HG02943 (cell line): ENCODE measurements around the gene MTIF2.
"Not testable (repeated sequence)": the region's sequence is repeated elsewhere in the genome, so short reads cannot be mapped to it uniquely, and the experiment has no call there.

Experiments used
- ATAC-seq: cut with Tn5 transposase; IDR thresholded peaks from one replicate; pipeline ENCODE4 v1.9.1; 2021; ENCODE audit warnings: mild to moderate bottlenecking, low read depth, moderate library complexity; ENCODE audit not compliant: unreplicated experiment

The MTIF2 gene

DNA sequence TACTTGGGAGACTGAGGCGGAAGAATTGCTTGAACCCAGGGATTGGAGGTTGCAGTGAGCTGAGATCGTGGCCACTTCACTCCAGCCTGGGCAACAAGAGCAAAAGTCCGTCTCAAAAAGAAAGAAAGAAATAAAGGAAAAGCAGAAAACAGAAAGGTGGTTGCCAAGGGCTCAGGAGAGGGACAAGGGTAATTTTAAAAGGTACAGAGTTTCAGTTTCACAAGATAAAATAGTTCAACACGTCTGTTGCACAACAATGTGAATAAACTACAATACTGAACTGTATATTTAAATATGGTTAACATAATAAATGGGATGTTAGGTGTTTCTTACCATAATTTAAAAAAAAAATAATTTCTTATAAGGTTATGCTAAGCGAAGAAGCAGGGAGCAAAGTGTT lies 23.6 kb downstream of the MTIF2 start:
- no peak for ATAC-seq

DNA sequence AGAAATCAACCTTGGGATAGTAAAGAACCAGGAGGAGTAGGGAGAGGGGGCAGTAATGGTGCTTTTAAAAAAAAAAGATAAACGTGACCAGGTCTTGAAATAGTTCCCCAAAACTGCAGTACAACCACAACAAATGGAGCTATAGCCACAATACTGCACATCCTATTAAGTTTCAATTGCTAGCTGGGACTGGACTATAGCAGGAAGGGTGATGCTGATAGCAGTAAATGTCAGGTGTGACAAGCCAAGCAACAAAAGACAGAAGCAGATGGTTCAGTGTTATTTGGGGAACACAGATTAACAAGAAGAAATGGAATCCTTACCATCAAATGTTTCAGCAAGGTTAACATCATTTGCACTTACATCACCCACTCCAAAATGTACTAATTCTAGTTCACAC lies 26.4 kb downstream of the MTIF2 start:
- no peak for ATAC-seq

DNA sequence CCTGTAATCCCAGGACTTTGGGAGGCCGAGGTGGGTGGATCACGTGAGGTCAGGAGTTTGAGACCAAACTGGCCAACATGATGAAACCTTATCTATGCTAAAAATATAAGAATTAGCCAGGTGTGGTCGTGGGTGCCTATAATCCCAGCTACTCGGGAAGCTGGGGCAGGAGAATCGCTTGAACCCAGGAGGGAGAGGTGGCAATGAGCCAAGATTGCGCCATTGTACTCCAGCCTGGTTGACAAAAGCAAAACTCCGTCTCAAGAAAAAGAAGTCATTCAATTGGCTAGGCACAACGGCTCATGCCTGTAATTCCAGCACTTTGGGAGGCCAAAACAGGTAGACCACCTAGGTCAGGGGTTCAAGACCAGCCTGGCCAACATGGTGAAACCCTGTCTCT lies 27.4 kb downstream of the MTIF2 start:
- ATAC-seq = not testable (repeated sequence)

DNA sequence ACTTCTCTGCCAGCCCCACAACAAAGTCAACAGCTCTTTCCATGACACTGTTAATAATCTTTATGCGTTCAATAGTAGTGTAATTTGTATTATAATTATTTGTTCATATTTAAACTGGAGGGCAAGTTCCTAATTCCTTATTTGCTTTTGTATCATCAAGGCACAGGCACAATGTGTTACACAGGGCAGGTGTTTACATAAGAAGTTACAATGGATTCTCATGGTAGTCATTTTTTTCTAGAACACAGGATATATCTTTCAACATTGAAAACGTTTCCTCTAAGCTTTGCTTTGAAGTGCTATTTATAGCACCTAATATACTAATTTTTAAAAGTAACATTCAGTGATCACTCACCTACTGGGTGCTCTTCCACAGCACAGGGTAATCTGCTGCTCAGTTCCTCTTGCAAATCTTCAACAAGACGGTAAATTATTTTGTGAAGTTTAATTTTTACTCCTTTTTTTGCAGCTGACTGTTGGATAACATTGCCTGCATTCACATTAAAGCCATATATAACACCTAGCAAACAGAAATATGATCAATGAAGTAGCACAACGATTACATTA lies 29.3 kb downstream of the MTIF2 start:
- no peak for ATAC-seq

DNA sequence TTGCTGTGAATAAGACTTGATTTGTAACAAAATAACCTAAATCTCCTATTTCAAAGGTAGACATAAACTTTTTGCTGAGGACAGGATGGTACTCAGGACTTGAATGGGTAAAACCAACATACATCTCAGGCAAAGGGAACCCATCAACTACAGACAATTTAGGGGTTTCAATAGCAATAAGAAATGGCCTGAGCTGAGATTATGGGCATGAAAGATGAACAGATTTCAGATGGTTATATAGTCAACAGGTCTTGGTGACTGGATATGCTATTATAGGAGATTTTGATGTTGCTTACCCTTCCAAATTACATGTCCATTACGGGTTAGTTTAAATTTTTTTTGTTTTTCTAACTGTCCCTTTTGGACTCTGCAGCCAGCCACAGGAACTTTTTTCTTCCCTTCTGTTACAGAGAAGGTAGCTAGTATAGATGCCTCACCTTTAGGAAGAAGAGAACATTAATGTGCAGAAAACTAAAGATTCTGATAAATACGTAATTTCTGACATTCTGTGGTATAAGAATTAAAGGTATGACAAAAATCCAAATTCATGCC lies 32.0 kb downstream of the MTIF2 start:
- ATAC-seq = no peak

DNA sequence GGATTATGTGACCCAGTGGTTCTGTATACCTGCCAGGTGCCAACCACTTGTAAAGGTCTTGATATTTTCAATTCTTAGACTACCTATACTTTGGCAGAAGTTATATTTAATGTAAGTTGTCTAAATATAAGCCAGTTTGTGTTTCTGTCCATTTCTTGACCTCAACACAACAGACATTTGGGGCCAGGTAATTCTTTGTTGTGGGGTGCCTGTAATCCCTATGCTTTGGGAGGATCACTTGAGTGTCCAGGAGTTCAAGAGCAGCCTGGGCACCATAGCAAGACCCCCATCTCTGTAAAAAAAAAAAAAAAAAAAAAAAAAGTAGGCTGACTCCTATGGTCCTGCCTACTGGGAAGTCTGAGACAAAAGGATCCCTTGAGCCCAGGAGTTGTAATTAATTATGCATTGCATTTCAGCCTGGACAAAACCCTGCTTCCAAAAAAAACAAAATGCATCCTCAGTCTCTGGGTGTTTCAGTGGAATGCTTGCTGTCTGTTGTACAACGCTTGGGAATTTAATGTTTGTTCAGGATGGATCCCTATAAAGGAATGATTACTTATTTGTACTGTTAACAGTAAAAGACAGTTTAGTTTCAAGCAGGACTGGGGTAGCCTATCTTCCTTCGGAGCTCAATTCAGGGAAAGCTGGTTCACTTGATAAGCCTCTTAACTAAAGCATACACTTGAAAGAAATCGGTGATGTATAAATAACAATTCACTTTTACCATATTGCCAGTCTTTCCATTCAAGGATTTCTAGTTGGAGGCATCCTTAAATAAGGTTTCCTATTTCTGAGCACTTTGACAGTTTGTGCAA lies 33.1 kb downstream of the MTIF2 start:
- no peak for ATAC-seq

DNA sequence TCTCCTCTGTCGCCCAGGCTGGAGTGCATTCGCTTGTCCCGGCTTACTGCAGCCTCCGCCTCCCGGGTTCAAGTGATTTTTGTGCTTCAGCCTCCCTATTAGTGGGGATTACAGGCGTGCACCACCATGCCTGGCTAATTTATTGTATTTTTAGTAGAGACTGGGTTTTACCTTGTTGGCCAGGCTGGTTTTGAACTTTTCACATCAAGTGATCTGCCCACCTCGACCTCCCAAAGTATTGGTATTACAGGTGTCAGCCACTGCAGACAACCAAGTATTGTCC lies 35.4 kb downstream of the MTIF2 start:
- no peak for ATAC-seq

DNA sequence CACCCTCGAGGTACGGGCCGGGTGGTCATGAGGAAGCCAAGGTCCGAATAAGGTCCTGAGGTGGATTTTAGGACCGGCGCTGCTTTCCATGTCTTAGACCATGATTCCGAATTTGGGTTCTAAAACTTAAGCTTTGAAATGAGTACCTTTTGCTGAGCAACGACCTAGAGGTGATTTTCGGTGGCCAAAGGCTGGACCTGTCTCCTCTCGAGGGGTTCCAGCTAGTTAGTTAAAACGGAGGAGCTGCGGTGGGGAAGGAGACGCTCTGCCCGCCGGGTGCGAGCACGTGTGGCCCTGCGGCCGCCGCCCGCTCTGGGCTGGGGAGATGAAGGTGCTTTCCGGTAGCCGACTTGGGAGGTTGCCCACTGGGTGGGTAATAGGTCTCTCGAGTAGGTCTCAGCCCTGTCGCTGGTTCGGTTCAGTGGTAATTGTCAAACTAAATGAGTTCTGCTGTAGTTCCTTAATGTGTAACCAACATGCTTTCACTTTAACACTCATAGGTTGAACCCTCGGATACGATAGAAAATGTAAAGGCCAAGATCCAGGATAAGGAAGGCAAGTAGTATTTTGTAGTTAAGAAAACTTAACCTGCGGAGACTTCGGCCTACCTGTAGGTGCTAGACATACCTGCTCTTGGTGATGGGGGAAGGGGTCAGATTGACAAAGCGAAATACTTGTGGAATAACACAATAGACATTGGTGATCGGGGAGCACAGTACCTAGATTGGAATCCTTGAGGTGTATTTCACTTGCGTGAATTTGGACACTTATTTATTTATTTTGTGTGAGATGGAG lies 36.0 kb downstream of the MTIF2 start:
- ATAC-seq = peak; percentile 31

DNA sequence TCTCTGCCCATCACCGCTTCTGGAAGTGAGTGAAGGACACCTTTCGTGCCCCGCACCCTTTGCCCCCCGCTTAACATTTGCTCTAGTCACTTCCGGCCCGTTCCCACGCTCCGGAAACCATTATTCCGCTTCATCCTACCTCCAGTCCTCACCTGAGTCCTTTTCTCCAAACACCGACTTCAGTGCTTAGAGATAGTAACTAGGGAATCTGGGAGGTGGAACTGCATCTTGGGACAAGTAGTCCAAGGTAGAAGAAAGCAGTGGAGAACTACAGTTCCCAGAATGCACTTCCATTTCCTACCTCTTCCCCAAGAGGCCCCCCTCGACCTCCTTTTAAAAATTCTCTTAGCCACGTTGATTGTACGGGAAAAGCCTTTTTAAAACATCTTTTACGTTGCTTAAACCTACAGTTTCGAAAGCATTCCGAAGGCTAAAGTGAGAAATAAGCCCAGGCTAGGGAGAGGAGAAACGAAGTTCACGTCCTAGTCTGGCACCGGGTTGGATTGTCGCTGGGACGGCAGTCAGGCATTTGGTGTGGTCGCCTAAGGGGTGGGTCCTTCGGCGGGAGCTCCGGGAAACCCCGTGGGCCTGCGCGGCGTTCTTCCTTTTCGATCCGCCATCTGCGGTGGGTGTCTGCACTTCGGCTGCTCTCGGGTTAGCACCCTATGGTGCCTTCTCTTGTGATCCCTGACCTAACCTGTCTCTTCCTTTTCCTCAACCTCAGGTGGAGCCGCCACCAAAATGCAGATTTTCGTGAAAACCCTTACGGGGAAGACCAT lies 36.8 kb downstream of the MTIF2 start, which contains the start of the genes CLHC1 and RPS27A:
Gene CLHC1 (minus strand): TSS at position 210 of the 779 bp plus-strand sequence. CDS start 9,882 bp downstream, outside the sequence.
Gene RPS27A (plus strand): TSS at position 605 of the 779 bp plus-strand sequence. CDS start 137 bp downstream, at position 742.
- ATAC-seq = peak; percentile 84

DNA sequence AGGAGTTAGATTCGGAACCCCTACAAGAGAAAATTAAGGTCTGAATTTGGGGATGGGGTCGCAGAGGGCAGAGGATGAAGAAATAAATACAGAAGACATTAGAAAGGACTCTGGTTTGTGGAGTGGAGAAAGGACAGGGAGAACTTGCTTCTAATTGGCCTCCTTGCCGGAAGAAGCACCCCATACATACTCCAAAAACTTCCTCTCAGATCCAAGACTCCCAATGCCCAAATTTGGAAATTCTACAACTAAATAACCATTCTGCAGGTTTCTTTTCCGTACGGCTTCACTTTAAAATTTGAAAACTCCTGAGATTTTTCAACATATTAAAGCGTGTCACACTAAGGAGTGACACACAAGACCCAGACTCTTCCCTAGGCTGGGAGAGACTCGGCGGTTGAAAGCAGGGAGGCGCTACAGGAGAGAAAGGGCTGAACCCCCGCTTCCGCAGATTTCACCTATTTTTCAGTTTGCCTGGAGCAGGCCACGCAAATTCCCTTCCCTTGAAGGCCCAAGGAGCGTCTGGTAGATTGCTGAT lies 37.4 kb downstream of the MTIF2 start:
- no peak for ATAC-seq

DNA sequence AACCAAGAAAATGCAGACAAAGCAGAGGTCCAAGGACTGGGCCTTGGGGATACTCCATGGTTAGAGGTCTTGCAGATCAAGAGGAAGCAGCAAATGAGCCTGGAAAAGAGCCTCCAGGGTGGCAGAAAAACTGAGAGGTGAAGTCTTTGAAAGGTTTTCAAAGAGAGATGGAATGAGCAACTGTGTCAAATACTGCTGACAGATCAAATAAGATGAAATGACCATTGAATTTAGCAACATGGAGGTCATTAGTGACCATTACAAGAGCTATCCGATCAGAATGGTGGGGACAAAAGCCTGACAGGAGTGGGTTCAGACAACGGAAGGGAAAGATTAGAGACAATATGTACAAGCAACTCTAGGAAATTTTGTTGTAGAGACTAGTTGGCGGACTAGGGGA lies 38.5 kb downstream of the MTIF2 start:
- no peak for ATAC-seq

DNA sequence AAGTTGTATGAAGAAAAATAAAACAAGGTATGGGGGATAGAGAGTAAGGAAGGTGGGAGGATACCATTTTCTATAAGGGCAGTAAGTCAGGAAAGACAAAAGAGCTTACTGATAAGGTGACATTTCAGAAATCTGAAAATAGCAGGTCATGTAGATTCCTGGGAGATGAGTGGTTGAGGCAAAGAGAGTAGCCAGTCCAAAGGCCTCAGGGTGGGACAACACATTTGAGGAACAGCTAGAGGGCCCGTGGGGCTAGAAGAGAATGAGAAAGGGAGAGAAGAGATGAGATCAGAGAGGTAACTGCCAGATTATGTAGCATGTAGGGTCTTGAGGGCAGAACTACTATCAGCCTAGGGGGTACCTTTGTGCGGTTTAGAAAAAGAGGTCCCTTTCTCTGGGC lies 39.8 kb downstream of the MTIF2 start:
- no peak for ATAC-seq

DNA sequence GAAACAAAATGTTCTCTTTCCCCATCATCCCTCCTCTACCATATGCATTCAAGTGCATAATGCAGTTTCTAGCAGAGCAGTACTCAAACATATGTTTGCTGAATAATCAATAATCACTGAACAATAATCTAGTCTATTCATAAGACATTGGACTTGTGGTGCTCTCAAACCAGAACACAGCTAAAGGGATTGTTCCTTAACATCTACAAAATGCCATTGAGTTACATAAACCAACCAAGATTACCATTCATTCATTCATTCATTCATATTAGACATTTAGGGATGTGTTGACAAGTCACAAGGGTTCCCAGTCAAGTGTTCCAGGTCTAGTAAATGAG lies 40.8 kb downstream of the MTIF2 start:
- ATAC-seq = no peak

DNA sequence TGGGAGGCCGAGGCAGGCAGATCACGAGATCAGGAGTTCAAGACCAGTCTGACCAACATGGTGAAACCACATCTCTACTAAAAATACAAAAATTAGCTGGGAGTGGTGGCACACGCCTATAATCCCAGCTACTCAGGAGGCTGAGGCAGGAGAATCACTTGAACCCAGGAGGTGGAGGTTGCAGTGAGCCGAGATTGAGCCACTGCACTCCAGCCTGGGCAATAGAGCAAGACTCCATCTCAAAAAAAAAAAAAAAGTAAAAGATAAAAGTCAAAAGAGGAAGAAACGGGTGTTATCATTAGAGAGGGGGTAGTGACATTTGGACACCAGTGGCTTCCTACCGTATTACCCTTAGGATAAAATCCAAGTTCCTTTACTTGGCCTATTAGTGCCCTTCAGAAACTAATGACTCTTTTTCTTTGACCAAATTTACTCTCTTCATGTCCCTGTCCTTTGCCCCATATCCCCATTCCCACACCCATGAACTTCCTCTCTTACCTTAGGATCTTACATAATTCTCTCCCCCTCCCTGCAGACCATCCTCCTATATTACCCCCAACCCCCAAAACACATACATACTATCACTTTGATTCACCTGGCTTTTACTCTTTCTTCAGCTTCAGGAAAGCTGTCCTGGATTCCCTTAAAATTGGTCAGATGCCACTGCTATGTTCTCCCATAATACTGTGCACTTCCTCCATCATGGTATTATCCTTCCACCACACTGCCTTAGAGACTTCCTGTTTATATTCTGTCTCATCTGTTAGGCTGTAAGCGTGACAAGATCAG lies 41.4 kb downstream of the MTIF2 start:
- not testable (repeated sequence) for ATAC-seq

DNA sequence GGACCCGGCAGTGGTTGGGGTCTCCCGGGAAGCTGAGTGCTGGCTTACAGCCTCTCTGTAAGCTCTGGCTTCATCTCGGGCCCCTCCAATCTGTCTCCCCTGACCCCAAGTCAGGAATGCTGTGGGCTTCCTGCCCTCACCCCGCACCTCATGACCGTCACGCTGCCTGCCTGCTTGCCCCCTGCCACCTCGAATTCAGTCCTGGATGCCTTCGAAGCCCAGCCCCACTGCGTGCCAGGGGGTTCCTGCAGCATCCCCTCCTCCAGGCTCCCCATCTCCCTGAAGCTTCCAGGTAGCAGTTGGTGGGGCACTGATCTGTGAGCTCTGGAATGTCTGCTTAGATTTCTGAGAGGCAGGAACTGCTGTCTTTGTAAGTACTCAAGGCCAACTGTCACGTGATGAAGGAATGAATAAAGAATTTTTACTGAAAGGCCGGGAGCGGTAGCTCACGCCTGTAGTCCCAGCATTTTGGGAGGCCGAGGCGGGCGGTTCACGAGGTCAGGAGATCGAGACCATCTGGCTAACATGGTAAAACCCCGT lies 43.5 kb downstream of the MTIF2 start:
- no peak for ATAC-seq

DNA sequence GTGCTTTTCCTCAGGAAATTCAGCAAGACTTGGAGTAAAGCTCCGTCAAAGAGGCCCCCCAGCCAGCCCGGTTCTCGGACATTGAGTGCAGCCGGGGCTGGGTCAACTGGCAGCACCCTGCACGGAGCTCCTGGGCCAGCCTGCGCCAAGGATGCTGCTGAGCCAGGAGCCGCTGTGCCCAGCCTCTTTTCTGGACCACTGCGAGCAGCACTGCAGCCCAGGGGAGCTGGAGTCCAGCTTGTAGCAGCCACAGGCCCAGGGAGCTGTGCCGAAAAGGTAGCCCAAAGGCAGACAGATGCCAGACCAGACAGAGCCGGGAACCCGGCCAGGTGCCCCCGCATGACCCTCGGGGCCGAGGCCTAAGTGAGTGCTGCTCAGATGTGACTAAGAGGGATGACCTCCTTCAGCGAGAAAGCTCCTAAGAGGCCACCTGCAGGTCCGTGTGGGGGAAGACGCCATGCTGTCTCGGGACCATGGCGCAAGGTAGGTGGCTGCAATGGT lies 44.2 kb downstream of the MTIF2 start:
- no peak for ATAC-seq

DNA sequence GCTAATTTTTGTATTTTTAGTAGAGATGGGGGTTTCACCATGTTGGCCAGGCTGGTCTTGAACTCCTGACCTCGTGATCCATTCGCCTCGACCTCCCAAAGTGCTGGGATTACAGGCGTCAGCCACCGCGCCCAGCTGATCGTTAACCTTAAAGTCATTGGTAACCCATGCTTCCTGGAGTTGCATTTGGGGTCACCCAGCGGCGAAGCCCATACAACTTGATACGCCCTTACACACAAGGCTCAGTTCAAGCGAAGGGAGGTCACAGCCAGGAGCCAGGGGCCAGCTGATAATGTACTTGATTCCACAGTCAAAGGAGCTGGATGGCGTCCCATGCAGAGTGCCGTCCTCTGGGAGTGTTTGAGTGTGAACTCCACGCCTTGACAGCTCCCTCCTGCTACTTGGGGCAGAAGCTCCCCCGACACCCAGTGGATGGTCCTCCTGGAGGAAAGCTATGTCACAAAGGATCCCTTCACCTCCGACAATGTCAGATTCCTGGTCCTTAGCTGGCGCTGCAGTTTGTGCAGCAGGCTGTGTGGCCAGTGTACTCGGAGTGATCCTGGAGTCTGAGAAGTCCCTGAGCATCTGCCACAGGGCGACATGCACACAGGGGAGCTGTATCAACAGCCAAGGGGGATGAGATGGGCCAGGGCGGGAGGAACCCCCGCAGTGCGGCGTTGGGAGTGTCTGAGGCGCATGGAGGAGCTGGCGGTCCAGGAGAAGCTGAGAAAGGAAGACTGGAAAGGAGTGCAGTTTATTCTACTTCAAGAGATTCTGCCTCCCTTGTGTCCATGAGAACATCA lies 44.9 kb downstream of the MTIF2 start:
- ATAC-seq = no peak

DNA sequence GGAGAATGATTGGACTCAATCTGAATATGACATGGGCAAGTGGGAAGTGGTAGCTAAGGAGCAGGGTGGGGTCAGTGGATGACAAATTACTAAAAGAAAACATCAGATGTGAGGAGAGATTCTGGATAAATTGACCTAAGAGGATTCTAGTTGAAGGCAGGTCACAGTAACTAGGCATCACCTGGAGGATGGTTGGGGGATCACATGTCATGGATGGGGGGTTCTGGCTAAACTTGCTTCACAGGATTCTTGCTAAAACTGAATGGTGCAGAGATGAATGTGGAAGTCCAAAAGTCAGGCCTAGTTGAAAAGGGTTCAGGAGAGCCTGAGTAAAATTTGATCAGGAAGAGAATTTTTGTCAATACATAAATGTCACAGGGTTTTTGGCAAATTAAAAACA lies 55.2 kb downstream of the MTIF2 start:
- no peak for ATAC-seq
